Dedifferentiated amniotic fluid mesenchymal stem cell (primary cell): Measurements from ENCODE around the gene SMIM11.
"Not testable (repeated sequence)": the region's sequence is repeated elsewhere in the genome, so short reads cannot be mapped to it uniquely, and the experiment has no call there.

Experiments used
- DNase-seq: peaks from one replicate; pipeline ENCODE4 v3.0.0-alpha.2; 2016; ENCODE audit errors: extremely low spot score

The SMIM11 gene

DNA sequence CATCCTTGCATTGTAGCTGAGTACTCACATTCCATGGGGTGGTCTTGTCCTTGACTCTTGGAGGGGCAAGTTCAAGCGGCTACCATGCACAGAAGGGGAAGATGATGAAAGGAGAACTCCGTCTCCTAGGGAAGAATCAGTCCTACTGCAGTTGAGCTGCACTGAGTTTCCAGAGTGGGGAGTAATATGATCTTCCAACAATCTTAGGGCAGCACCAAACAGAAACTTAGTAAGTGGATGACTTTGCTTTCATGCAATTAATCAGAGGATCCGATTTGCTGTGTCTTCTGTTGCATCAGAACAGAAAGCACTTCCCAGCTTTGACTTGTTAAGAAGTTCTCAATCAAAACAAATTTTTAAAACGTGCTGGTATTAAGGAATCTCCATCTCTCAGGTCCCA, 48.5 kb downstream of the SMIM11 start, which contains the start of gene SMIM34:
Gene SMIM34 (minus strand): TSS at position 147 of the 400 bp plus-strand sequence. CDS start 112 bp downstream, at position 35.
- not testable (repeated sequence) for DNase-seq

DNA sequence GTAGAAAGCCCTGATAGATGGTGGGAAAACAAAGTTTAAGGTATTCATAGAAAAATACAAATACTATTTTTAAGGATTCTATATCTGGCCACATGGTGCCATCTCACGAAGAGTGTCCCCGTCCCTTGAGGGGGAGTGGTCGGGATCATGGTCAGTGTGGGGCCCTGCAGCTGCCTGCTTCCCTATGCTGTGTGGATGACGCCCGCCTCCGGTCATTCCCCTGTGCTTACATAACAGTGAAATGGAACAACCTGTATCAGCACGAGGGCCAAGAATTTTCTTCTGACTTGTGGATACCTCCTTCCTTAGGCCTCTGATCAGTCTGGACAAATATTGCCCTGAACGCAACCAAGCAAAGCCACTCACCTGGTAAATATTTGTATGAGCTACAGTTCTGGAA, 52.0 kb downstream of the SMIM11 start:
- not testable (repeated sequence) for DNase-seq

GRCh38 chr21:34428441-34428840, 53.1 kb downstream of the SMIM11 start:
- DNase-seq = not testable (repeated sequence)

- DNase-seq = not testable (repeated sequence)
These were observed 54.4 kb downstream of the SMIM11 start for GRCh38 chr21:34429710-34430109.
